H1 (cell line): Measurements from ENCODE around the gene FSTL4. TPM values are rescaled to one million over a fixed set of nuclear protein-coding genes. Genes with fewer than 3 reads are reported as not detected.
A peak's percentile ranks its signal among the peaks of the same experiment; 100 is the strongest.

ENCODE experiments used
- CTCF ChIA-PET: fragments of 300-600 bp; sonication (Branson Sonifier 250); formaldehyde crosslinking; loops from one replicate; lab custom pipeline; 2021; ENCODE audit not compliant: partially characterized antibody; lab: Charles Lee
- POLR2A ChIA-PET: fragments of 300-600 bp; sonication (Branson Sonifier 250); formaldehyde crosslinking; loops from one replicate; lab custom pipeline; 2021; ENCODE audit warnings: inconsistent platforms; ENCODE audit not compliant: partially characterized antibody; lab: Charles Lee
- DNase-seq, 2 experiments: peaks; one replicate each; pipeline versions ENCODE4 v3.0.0 to v3.0.0-alpha.2; 2010 to 2022; ENCODE audit warnings: low spot score in 2 of 2, low read depth in 1 of 2, mixed read lengths in 1 of 2
- FAIRE-seq: peaks from 2 replicates; lab custom pipeline; 2011; peaks lifted over from hg19 to GRCh38; lab: Jason Lieb, UNC
- H2AFZ ChIP-seq: 2 replicates; pipeline ENCODE4 v1.8.1; 2012; ENCODE audit warnings: low read length, inconsistent platforms
- H2AK5ac ChIP-seq: 2 replicates; pipeline ENCODE4 v1.6.1; 2013; ENCODE audit warnings: low read depth, low read length
- H2BK120ac ChIP-seq: replicated peaks from 2 replicates; pipeline ENCODE3; 2013; ENCODE audit warnings: low read depth, low read length, inconsistent platforms
- H2BK12ac ChIP-seq: 2 replicates; pipeline ENCODE4 v1.6.1; 2013; ENCODE audit warnings: low read depth, low read length
- H2BK15ac ChIP-seq: 2 replicates; pipeline ENCODE4 v1.6.1; 2013; ENCODE audit warnings: low read length
- H2BK20ac ChIP-seq: 2 replicates; pipeline ENCODE4 v1.6.1; 2013; ENCODE audit warnings: low read length
- H2BK5ac ChIP-seq: 2 replicates; pipeline ENCODE4 v1.6.1; 2013; ENCODE audit warnings: low read depth, low read length
- H3K14ac ChIP-seq: 2 replicates; pipeline ENCODE4 v1.6.1; 2013; ENCODE audit warnings: inconsistent platforms; ENCODE audit not compliant: insufficient read length
- H3K18ac ChIP-seq: 2 replicates; pipeline ENCODE4 v1.6.1; 2013; ENCODE audit warnings: low read length; ENCODE audit errors: extremely low read depth
- H3K23ac ChIP-seq: 2 replicates; pipeline ENCODE4 v1.6.1; 2013; ENCODE audit warnings: inconsistent platforms; ENCODE audit not compliant: insufficient read length
- H3K23me2 ChIP-seq: 2 replicates; pipeline ENCODE4 v1.6.1; 2013; ENCODE audit warnings: low read depth, low read length
- H3K27ac ChIP-seq: 2 replicates; pipeline ENCODE4 v1.6.1; 2011; ENCODE audit warnings: low read depth, low read length, inconsistent platforms
- H3K27me3 ChIP-seq, 4 experiments: replicated peaks in 1 of 4; 1 replicate in 1 of 4; 2 replicates in 3 of 4; pipeline versions ENCODE4 v1.6.1 to v1.8.1; 2011 to 2013; ENCODE audit warnings: low read length in 3 of 4, mild to moderate bottlenecking in 3 of 4, inconsistent platforms in 2 of 4, mixed read lengths in 2 of 4, moderate library complexity in 1 of 4; ENCODE audit not compliant: control insufficient read depth in 3 of 4, insufficient read depth in 3 of 4; ENCODE audit errors: extremely low read depth in 1 of 4
- H3K36me3 ChIP-seq, 4 experiments: 2 replicates each; pipeline versions ENCODE4 v1.6.1 to v1.8.1; 2011 to 2013; ENCODE audit warnings: mild to moderate bottlenecking in 4 of 4, low read length in 3 of 4, moderate library complexity in 2 of 4, control low read depth in 1 of 4, inconsistent platforms in 1 of 4; ENCODE audit not compliant: insufficient read depth in 4 of 4, control insufficient read depth in 2 of 4
- H3K4ac ChIP-seq: replicated peaks from 2 replicates; pipeline ENCODE3; 2013; ENCODE audit warnings: low read length, low read depth, mixed read lengths, inconsistent platforms; ENCODE audit not compliant: insufficient read length
- H3K4me1 ChIP-seq, 4 experiments: replicated peaks in 1 of 4; 1 replicate in 1 of 4; 2 replicates in 3 of 4; pipeline versions ENCODE4 v1.6.1 to v1.8.1; 2011 to 2013; ENCODE audit warnings: low read length in 3 of 4, inconsistent platforms in 2 of 4, mixed read lengths in 1 of 4; ENCODE audit not compliant: insufficient read depth in 4 of 4, control insufficient read depth in 3 of 4
- H3K4me2 ChIP-seq, 2 experiments: 2 replicates each; pipeline versions ENCODE4 v1.6.1 to v1.8.1; 2011 to 2013; ENCODE audit warnings: low read depth in 2 of 2, low read length in 2 of 2, control low read depth in 1 of 2, inconsistent platforms in 1 of 2, mild to moderate bottlenecking in 1 of 2; ENCODE audit not compliant: insufficient read depth in 1 of 2
- H3K4me3 ChIP-seq, 4 experiments: fragments of 200-600, 300-600 bp in 1 of 4; sonication (generic), shearing (Covaris generic), sonication (Bioruptor Twin) in 1 of 4; 2 replicates each; pipeline versions ENCODE4 v1.5.1 to v1.8.1; 2011 to 2016; ENCODE audit warnings: low read length in 4 of 4, low read depth in 3 of 4, control low read depth in 2 of 4, inconsistent platforms in 2 of 4, mild to moderate bottlenecking in 2 of 4, mixed read lengths in 1 of 4, moderate library complexity in 1 of 4; ENCODE audit not compliant: insufficient read depth in 2 of 4; ENCODE audit errors: extremely low read depth in 1 of 4
- H3K56ac ChIP-seq: replicated peaks from 2 replicates; pipeline ENCODE3; 2013; ENCODE audit warnings: low read depth, mild to moderate bottlenecking, mixed read lengths, low read length, inconsistent platforms; ENCODE audit not compliant: insufficient read length
- H3K79me1 ChIP-seq: 2 replicates; pipeline ENCODE4 v1.6.1; 2013; ENCODE audit warnings: low read depth, low read length, control low read depth
- H3K79me2 ChIP-seq, 2 experiments: 2 replicates each; pipeline versions ENCODE4 v1.6.1 to v1.8.1; 2012 to 2013; ENCODE audit warnings: low read length in 2 of 2, mild to moderate bottlenecking in 2 of 2, inconsistent platforms in 1 of 2; ENCODE audit not compliant: insufficient read depth in 2 of 2, control insufficient read depth in 1 of 2
- H3K9ac ChIP-seq, 4 experiments: replicated peaks in 1 of 4; 1 replicate in 1 of 4; 2 replicates in 3 of 4; pipeline versions ENCODE4 v1.6.1 to v1.8.1; 2011 to 2013; ENCODE audit warnings: low read depth in 3 of 4, low read length in 3 of 4, control low read depth in 2 of 4, mild to moderate bottlenecking in 2 of 4, moderate library complexity in 2 of 4, inconsistent platforms in 1 of 4; ENCODE audit errors: extremely low read depth in 1 of 4
- H3K9me3 ChIP-seq, 2 experiments: 2 replicates each; pipeline versions ENCODE4 v1.6.1 to v1.8.1; 2012 to 2013; ENCODE audit warnings: mild to moderate bottlenecking in 2 of 2, moderate library complexity in 2 of 2, control low read depth in 1 of 2, inconsistent platforms in 1 of 2, low read depth in 1 of 2, low read length in 1 of 2, mixed read lengths in 1 of 2; ENCODE audit not compliant: insufficient read depth in 2 of 2
- H4K20me1 ChIP-seq, 2 experiments: replicated peaks in 1 of 2; 2 replicates each; pipeline versions ENCODE3 to v1.8.1; 2011 to 2013; ENCODE audit warnings: inconsistent platforms in 2 of 2, low read length in 2 of 2, mild to moderate bottlenecking in 1 of 2; ENCODE audit not compliant: insufficient read depth in 2 of 2, control insufficient read depth in 1 of 2
- H4K5ac ChIP-seq: 2 replicates; pipeline ENCODE4 v1.6.1; 2013; ENCODE audit warnings: low read length, low read depth, mixed read lengths, inconsistent platforms; ENCODE audit not compliant: insufficient read length
- H4K8ac ChIP-seq: 2 replicates; pipeline ENCODE4 v1.8.0; 2013; ENCODE audit warnings: mild to moderate bottlenecking, moderate library complexity, low read length, inconsistent platforms; ENCODE audit not compliant: insufficient read depth; ENCODE audit errors: extremely low read depth
- H4K91ac ChIP-seq: replicated peaks from 2 replicates; pipeline ENCODE3; 2013; ENCODE audit warnings: low read length, mixed read lengths, inconsistent platforms; ENCODE audit not compliant: insufficient read length
- CBX5 ChIP-seq: fragments of 300-800, 300-1000 bp; sonication (generic); IDR thresholded peaks from 2 replicates; pipeline ENCODE4 v1.7.1; 2016; ENCODE audit warnings: antibody characterized with exemption, low read length, low read depth
- E2F6 ChIP-seq: IDR thresholded peaks from 2 replicates; pipeline ENCODE4 v1.6.1; 2012; ENCODE audit warnings: inconsistent platforms
- WGBS, 2 experiments: shearing (Covaris generic) in 1 of 2; methylation state at CpG; one replicate each; pipeline versions ENCODE4 v1.1.6 to v1.1.7; 2013 to 2015; ENCODE audit warnings: low lambda C conversion rate in 2 of 2, mixed read lengths in 2 of 2, inconsistent platforms in 1 of 2, low coverage in 1 of 2, missing lambda C conversion rate in 1 of 2; ENCODE audit not compliant: insufficient replicate concordance in 2 of 2, insufficient coverage in 1 of 2, insufficient read length in 1 of 2; ENCODE audit errors: extremely low coverage in 1 of 2, missing lambda C conversion rate in 1 of 2; 5-methylcytosine and 5-hydroxymethylcytosine counted together
- polyA plus RNA-seq, 7 experiments: library from polyadenylated mRNA; depleted of rRNA in 3 of 7; stranded (reverse) in 5 of 7; unstranded in 2 of 7; fragments of >200 nt in 5 of 7; fragments of 200-250 nt in 2 of 7; gene quantifications; 1 replicate in 5 of 7; 2 replicates in 1 of 7; 4 replicates in 1 of 7; pipeline versions ENCODE4 v1.2.1 to v1.2.3, GENCODE V29; 2011 to 2013; ENCODE audit warnings: missing spikeins in 2 of 7, mixed read lengths in 2 of 7
- total RNA-seq: library from RNA; stranded (reverse); fragmentation: NEBNext Ultra II Directional; extraction: Animal tissue kit (Norgen Biotek cat#: 25700); gene quantifications from 2 replicates; pipeline ENCODE4 v1.2.1, GENCODE V29; 2021

The FSTL4 gene
- total and polyA plus RNA-seq, 2 of the 8 experiments (the other 6 are each of a cell fraction or from before 2014, with no cell fraction given), result 3.1 to 4.1 TPM

GRCh38 chr5:133433641-133434040, 178.7 kb downstream of the FSTL4 start:
- Histone ChIP-seq H3K4me1 (no peaks in the 10 kb centered on the region), H3K36me3 (no peaks in the 10 kb centered on the region), H2BK120ac (no peak overlapping the region), H2BK5ac (no peak overlapping the region), H2AFZ (no peak overlapping the region), H3K4me3 (no peak overlapping the region), H3K23me2 (no peaks in the 10 kb centered on the region), H4K91ac (no peak overlapping the region), H2BK20ac (no peak overlapping the region), H3K4ac (no peak overlapping the region), H3K79me2 (no peaks in the 10 kb centered on the region), H4K5ac (no peak overlapping the region), H2BK12ac (no peak overlapping the region), H3K79me1 (no peaks in the 10 kb centered on the region; the same call in 1 of the 2 replicates), H3K27ac (no peak overlapping the region), H3K56ac (no peak overlapping the region), H4K8ac (no peak overlapping the region), H3K18ac (no peak overlapping the region), H2AK5ac (no peak overlapping the region), H3K9ac (no peak overlapping the region), H4K20me1 (no peaks in the 10 kb centered on the region), H3K14ac (no peak overlapping the region), H3K27me3 (no peaks in the 10 kb centered on the region), H3K9me3 (no peaks in the 10 kb centered on the region), H2BK15ac (no peak overlapping the region), H3K23ac (no peak overlapping the region), H3K4me2 (no peak overlapping the region)
- POLR2A ChIA-PET, result no interaction called here
- no peak for DNase-seq
- WGBS, 2 experiments, result 85% methylated on average over 6 of the region's 6 CpGs; no CpG with 5 or more reads in 1 of the 2 experiments
- TF ChIP-seq CBX5, result no peak
- TF ChIP-seq E2F6, result peak; percentile 48
- FAIRE-seq, result no peak
- CTCF ChIA-PET, result interaction anchor here (0.7 to 2.4 kb wide), 9 partner anchors 10 to 463 kb away, joined by 3 to 11 read pairs (median 4); no protein-coding TSS in a partner anchor
